H1 (cell line): ENCODE data around the gene IP6K1. TPM values are rescaled to one million over a fixed set of nuclear protein-coding genes. Genes with fewer than 3 reads are reported as not detected.
A peak's percentile ranks its signal among the peaks of the same experiment; 100 is the strongest.

Experiments used
- CTCF ChIA-PET: fragments of 300-600 bp; sonication (Branson Sonifier 250); formaldehyde crosslinking; loops from one replicate; lab custom pipeline; 2021; ENCODE audit not compliant: partially characterized antibody; lab: Charles Lee
- POLR2A ChIA-PET: fragments of 300-600 bp; sonication (Branson Sonifier 250); formaldehyde crosslinking; loops from one replicate; lab custom pipeline; 2021; ENCODE audit warnings: inconsistent platforms; ENCODE audit not compliant: partially characterized antibody; lab: Charles Lee
- DNase-seq, 2 experiments: peaks; one replicate each; pipeline versions ENCODE4 v3.0.0 to v3.0.0-alpha.2; 2010 to 2022; ENCODE audit warnings: low spot score in 2 of 2, low read depth in 1 of 2, mixed read lengths in 1 of 2
- FAIRE-seq: peaks from 2 replicates; lab custom pipeline; 2011; peaks lifted over from hg19 to GRCh38; lab: Jason Lieb, UNC
- H2AFZ ChIP-seq: 2 replicates; pipeline ENCODE4 v1.8.1; 2012; ENCODE audit warnings: low read length, inconsistent platforms
- H2AK5ac ChIP-seq: 2 replicates; pipeline ENCODE4 v1.6.1; 2013; ENCODE audit warnings: low read depth, low read length
- H2BK120ac ChIP-seq: replicated peaks from 2 replicates; pipeline ENCODE3; 2013; ENCODE audit warnings: low read depth, low read length, inconsistent platforms
- H2BK12ac ChIP-seq: 2 replicates; pipeline ENCODE4 v1.6.1; 2013; ENCODE audit warnings: low read depth, low read length
- H2BK15ac ChIP-seq: 2 replicates; pipeline ENCODE4 v1.6.1; 2013; ENCODE audit warnings: low read length
- H2BK20ac ChIP-seq: 2 replicates; pipeline ENCODE4 v1.6.1; 2013; ENCODE audit warnings: low read length
- H2BK5ac ChIP-seq: 2 replicates; pipeline ENCODE4 v1.6.1; 2013; ENCODE audit warnings: low read depth, low read length
- H3K14ac ChIP-seq: 2 replicates; pipeline ENCODE4 v1.6.1; 2013; ENCODE audit warnings: inconsistent platforms; ENCODE audit not compliant: insufficient read length
- H3K18ac ChIP-seq: 2 replicates; pipeline ENCODE4 v1.6.1; 2013; ENCODE audit warnings: low read length; ENCODE audit errors: extremely low read depth
- H3K23ac ChIP-seq: 2 replicates; pipeline ENCODE4 v1.6.1; 2013; ENCODE audit warnings: inconsistent platforms; ENCODE audit not compliant: insufficient read length
- H3K23me2 ChIP-seq: 2 replicates; pipeline ENCODE4 v1.6.1; 2013; ENCODE audit warnings: low read depth, low read length
- H3K27ac ChIP-seq: 2 replicates; pipeline ENCODE4 v1.6.1; 2011; ENCODE audit warnings: low read depth, low read length, inconsistent platforms
- H3K27me3 ChIP-seq, 4 experiments: replicated peaks in 1 of 4; 1 replicate in 1 of 4; 2 replicates in 3 of 4; pipeline versions ENCODE4 v1.6.1 to v1.8.1; 2011 to 2013; ENCODE audit warnings: low read length in 3 of 4, mild to moderate bottlenecking in 3 of 4, inconsistent platforms in 2 of 4, mixed read lengths in 2 of 4, moderate library complexity in 1 of 4; ENCODE audit not compliant: control insufficient read depth in 3 of 4, insufficient read depth in 3 of 4; ENCODE audit errors: extremely low read depth in 1 of 4
- H3K36me3 ChIP-seq, 4 experiments: 2 replicates each; pipeline versions ENCODE4 v1.6.1 to v1.8.1; 2011 to 2013; ENCODE audit warnings: mild to moderate bottlenecking in 4 of 4, low read length in 3 of 4, moderate library complexity in 2 of 4, control low read depth in 1 of 4, inconsistent platforms in 1 of 4; ENCODE audit not compliant: insufficient read depth in 4 of 4, control insufficient read depth in 2 of 4
- H3K4ac ChIP-seq: replicated peaks from 2 replicates; pipeline ENCODE3; 2013; ENCODE audit warnings: low read length, low read depth, mixed read lengths, inconsistent platforms; ENCODE audit not compliant: insufficient read length
- H3K4me1 ChIP-seq, 4 experiments: replicated peaks in 1 of 4; 1 replicate in 1 of 4; 2 replicates in 3 of 4; pipeline versions ENCODE4 v1.6.1 to v1.8.1; 2011 to 2013; ENCODE audit warnings: low read length in 3 of 4, inconsistent platforms in 2 of 4, mixed read lengths in 1 of 4; ENCODE audit not compliant: insufficient read depth in 4 of 4, control insufficient read depth in 3 of 4
- H3K4me2 ChIP-seq, 2 experiments: 2 replicates each; pipeline versions ENCODE4 v1.6.1 to v1.8.1; 2011 to 2013; ENCODE audit warnings: low read depth in 2 of 2, low read length in 2 of 2, control low read depth in 1 of 2, inconsistent platforms in 1 of 2, mild to moderate bottlenecking in 1 of 2; ENCODE audit not compliant: insufficient read depth in 1 of 2
- H3K4me3 ChIP-seq, 4 experiments: fragments of 200-600, 300-600 bp in 1 of 4; sonication (generic), shearing (Covaris generic), sonication (Bioruptor Twin) in 1 of 4; 2 replicates each; pipeline versions ENCODE4 v1.5.1 to v1.8.1; 2011 to 2016; ENCODE audit warnings: low read length in 4 of 4, low read depth in 3 of 4, control low read depth in 2 of 4, inconsistent platforms in 2 of 4, mild to moderate bottlenecking in 2 of 4, mixed read lengths in 1 of 4, moderate library complexity in 1 of 4; ENCODE audit not compliant: insufficient read depth in 2 of 4; ENCODE audit errors: extremely low read depth in 1 of 4
- H3K56ac ChIP-seq: replicated peaks from 2 replicates; pipeline ENCODE3; 2013; ENCODE audit warnings: low read depth, mild to moderate bottlenecking, mixed read lengths, low read length, inconsistent platforms; ENCODE audit not compliant: insufficient read length
- H3K79me1 ChIP-seq: 2 replicates; pipeline ENCODE4 v1.6.1; 2013; ENCODE audit warnings: low read depth, low read length, control low read depth
- H3K79me2 ChIP-seq, 2 experiments: 2 replicates each; pipeline versions ENCODE4 v1.6.1 to v1.8.1; 2012 to 2013; ENCODE audit warnings: low read length in 2 of 2, mild to moderate bottlenecking in 2 of 2, inconsistent platforms in 1 of 2; ENCODE audit not compliant: insufficient read depth in 2 of 2, control insufficient read depth in 1 of 2
- H3K9ac ChIP-seq, 4 experiments: replicated peaks in 1 of 4; 1 replicate in 1 of 4; 2 replicates in 3 of 4; pipeline versions ENCODE4 v1.6.1 to v1.8.1; 2011 to 2013; ENCODE audit warnings: low read depth in 3 of 4, low read length in 3 of 4, control low read depth in 2 of 4, mild to moderate bottlenecking in 2 of 4, moderate library complexity in 2 of 4, inconsistent platforms in 1 of 4; ENCODE audit errors: extremely low read depth in 1 of 4
- H3K9me3 ChIP-seq, 2 experiments: 2 replicates each; pipeline versions ENCODE4 v1.6.1 to v1.8.1; 2012 to 2013; ENCODE audit warnings: mild to moderate bottlenecking in 2 of 2, moderate library complexity in 2 of 2, control low read depth in 1 of 2, inconsistent platforms in 1 of 2, low read depth in 1 of 2, low read length in 1 of 2, mixed read lengths in 1 of 2; ENCODE audit not compliant: insufficient read depth in 2 of 2
- H4K20me1 ChIP-seq, 2 experiments: replicated peaks in 1 of 2; 2 replicates each; pipeline versions ENCODE3 to v1.8.1; 2011 to 2013; ENCODE audit warnings: inconsistent platforms in 2 of 2, low read length in 2 of 2, mild to moderate bottlenecking in 1 of 2; ENCODE audit not compliant: insufficient read depth in 2 of 2, control insufficient read depth in 1 of 2
- H4K5ac ChIP-seq: 2 replicates; pipeline ENCODE4 v1.6.1; 2013; ENCODE audit warnings: low read length, low read depth, mixed read lengths, inconsistent platforms; ENCODE audit not compliant: insufficient read length
- H4K8ac ChIP-seq: 2 replicates; pipeline ENCODE4 v1.8.0; 2013; ENCODE audit warnings: mild to moderate bottlenecking, moderate library complexity, low read length, inconsistent platforms; ENCODE audit not compliant: insufficient read depth; ENCODE audit errors: extremely low read depth
- H4K91ac ChIP-seq: replicated peaks from 2 replicates; pipeline ENCODE3; 2013; ENCODE audit warnings: low read length, mixed read lengths, inconsistent platforms; ENCODE audit not compliant: insufficient read length
- EGR1 ChIP-seq: IDR thresholded peaks from 2 replicates; pipeline ENCODE4 v1.6.1; 2011; ENCODE audit warnings: low read depth, low read length, borderline replicate concordance
- EP300 ChIP-seq, 2 experiments: IDR thresholded peaks; 1 replicate in 1 of 2; 2 replicates in 1 of 2; pipeline ENCODE4 v1.6.1; 2011 to 2012; ENCODE audit warnings: low read depth in 2 of 2, low read length in 2 of 2, mild to moderate bottlenecking in 2 of 2, borderline replicate concordance in 1 of 2, inconsistent platforms in 1 of 2, moderate library complexity in 1 of 2
- JUND ChIP-seq: IDR thresholded peaks from 2 replicates; pipeline ENCODE4 v1.6.1; 2011; ENCODE audit warnings: mild to moderate bottlenecking, improper control_type of control experiment, low read length
- POLR2AphosphoS5 ChIP-seq: IDR thresholded peaks from 2 replicates; pipeline ENCODE4 v1.6.1; 2011; ENCODE audit warnings: low read depth, low read length
- SRF ChIP-seq: IDR thresholded peaks from 2 replicates; pipeline ENCODE4 v1.6.1; 2011; ENCODE audit warnings: mild to moderate bottlenecking, low read depth, low read length, moderate library complexity
- ZNF274 ChIP-seq: IDR thresholded peaks from 2 replicates; pipeline ENCODE4 v1.7.0; 2012; ENCODE audit warnings: low read length, borderline replicate concordance; ENCODE audit errors: extremely low read depth
- WGBS, 2 experiments: shearing (Covaris generic) in 1 of 2; methylation state at CpG; one replicate each; pipeline versions ENCODE4 v1.1.6 to v1.1.7; 2013 to 2015; ENCODE audit warnings: low lambda C conversion rate in 2 of 2, mixed read lengths in 2 of 2, inconsistent platforms in 1 of 2, low coverage in 1 of 2, missing lambda C conversion rate in 1 of 2; ENCODE audit not compliant: insufficient replicate concordance in 2 of 2, insufficient coverage in 1 of 2, insufficient read length in 1 of 2; ENCODE audit errors: extremely low coverage in 1 of 2, missing lambda C conversion rate in 1 of 2; 5-methylcytosine and 5-hydroxymethylcytosine counted together
- polyA plus RNA-seq, 7 experiments: library from polyadenylated mRNA; depleted of rRNA in 3 of 7; stranded (reverse) in 5 of 7; unstranded in 2 of 7; fragments of >200 nt in 5 of 7; fragments of 200-250 nt in 2 of 7; gene quantifications; 1 replicate in 5 of 7; 2 replicates in 1 of 7; 4 replicates in 1 of 7; pipeline versions ENCODE4 v1.2.1 to v1.2.3, GENCODE V29; 2011 to 2013; ENCODE audit warnings: missing spikeins in 2 of 7, mixed read lengths in 2 of 7
- total RNA-seq: library from RNA; stranded (reverse); fragmentation: NEBNext Ultra II Directional; extraction: Animal tissue kit (Norgen Biotek cat#: 25700); gene quantifications from 2 replicates; pipeline ENCODE4 v1.2.1, GENCODE V29; 2021

IP6K1 gene
- total and polyA plus RNA-seq, 2 of the 8 experiments (the other 6 are each of a cell fraction or from before 2014, with no cell fraction given) = 31.5 to 35.2 TPM

DNA sequence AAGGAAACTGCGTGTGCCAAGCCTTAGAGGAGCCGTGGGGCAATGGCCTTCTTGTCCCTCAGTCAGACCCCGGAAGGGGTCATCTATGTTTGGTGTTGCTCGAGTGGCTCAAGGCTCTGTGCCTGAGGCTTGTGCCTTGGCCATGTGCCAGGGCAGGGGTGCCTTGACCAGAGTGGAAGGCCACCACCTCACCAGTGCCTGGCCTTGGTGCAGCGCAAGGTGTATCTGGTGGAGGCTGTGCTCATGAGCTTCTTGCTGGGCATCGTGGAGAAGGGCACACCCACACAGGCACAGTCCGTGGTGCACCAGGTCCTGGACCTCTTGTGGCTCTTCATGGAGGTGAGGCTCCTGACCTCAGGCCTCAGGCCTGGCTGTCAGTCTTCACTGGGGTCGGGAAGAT lies 86.3 kb downstream of the IP6K1 start:
- no peak overlapping the region for H3K56ac ChIP-seq
- H3K14ac ChIP-seq = no peak overlapping the region
- FAIRE-seq (no peak), DNase-seq (no peak)
- no peaks in the 10 kb centered on the region for H3K9me3 ChIP-seq
- TF ChIP-seq POLR2AphosphoS5 = no peak
- TF ChIP-seq ZNF274 = no peak
- no peak for TF ChIP-seq SRF
- TF ChIP-seq EP300 (IDR thresholded peaks at IDR 0.05; ENCODE audit: borderline replicate concordance in 1 of 2, low read depth in 2 of 2, low read length in 2 of 2) = no peak
- no peak for TF ChIP-seq JUND
- TF ChIP-seq EGR1 = no peak
- H4K20me1 ChIP-seq = peaks cover 8 to 11% of the 10 kb centered on the region in 2 experiments
- H2BK20ac ChIP-seq = no peak overlapping the region
- H3K9ac ChIP-seq = no peak overlapping the region
- H4K91ac ChIP-seq = no peak overlapping the region
- CTCF ChIA-PET = interaction anchor here (0.9 to 9.7 kb wide), 18 partner anchors 11 to 360 kb away, joined by 3 to 127 read pairs (median 6); partner anchors contain the start of genes AMIGO3, MST1, RNF123 and USP4
- H3K79me2 ChIP-seq = no peaks in the 10 kb centered on the region
- peaks cover 3 to 5% (median 4%) of the 10 kb centered on the region in 4 experiments; a peak in 4 of 8 replicates for H3K36me3 ChIP-seq
- no peak overlapping the region for H3K4me3 ChIP-seq
- 85% methylated on average over 8 of the region's 8 CpGs; no CpG with 5 or more reads in 1 of the 2 experiments for WGBS, 2 experiments
- H2BK5ac ChIP-seq = no peak overlapping the region
- peaks cover 0 to 9% (median 5%) of the 10 kb centered on the region in 4 experiments; a peak in 5 of 7 replicates for H3K4me1 ChIP-seq
- H2BK15ac ChIP-seq = no peak overlapping the region
- no peak overlapping the region for H3K4me2 ChIP-seq
- H4K8ac ChIP-seq = no peak overlapping the region
- H2BK120ac ChIP-seq = no peak overlapping the region
- no peak overlapping the region for H2AFZ ChIP-seq
- no peak overlapping the region for H3K23ac ChIP-seq
- no peak overlapping the region for H4K5ac ChIP-seq
- H3K79me1 ChIP-seq = no peaks in the 10 kb centered on the region
- no peak overlapping the region for H2AK5ac ChIP-seq
- no peak overlapping the region for H3K27ac ChIP-seq
- H3K27me3 ChIP-seq = no peaks in the 10 kb centered on the region
- H3K18ac ChIP-seq = no peak overlapping the region
- H2BK12ac ChIP-seq = 0 out of 2 replicates have a peak overlapping the region, but pooled peaks have one; percentile 27
- POLR2A ChIA-PET = interaction anchor here (0.9 kb wide), 1 partner anchor 19 kb away, joined by 5 read pairs; the partner anchor contains the start of gene AMIGO3
- no peak overlapping the region for H3K4ac ChIP-seq
- H3K23me2 ChIP-seq = no peaks in the 10 kb centered on the region
